H9 (cell line): Measurements from ENCODE around the gene ENPP7. TPM values are rescaled to one million over a fixed set of nuclear protein-coding genes. Genes with fewer than 3 reads are reported as not detected.

Source experiments
- DNase-seq: peaks from one replicate; pipeline ENCODE4 v3.0.0-alpha.2; 2017
- H2AFZ ChIP-seq: one replicate; pipeline ENCODE4 v1.6.1; 2013; ENCODE audit warnings: mild to moderate bottlenecking, low read length, control low read depth, moderate library complexity
- H2AK5ac ChIP-seq: 2 replicates; pipeline ENCODE4 v1.6.1; 2013; ENCODE audit warnings: low read length, control low read depth, mixed read lengths; ENCODE audit not compliant: insufficient read length
- H2BK120ac ChIP-seq: one replicate; pipeline ENCODE4 v1.6.1; 2013; ENCODE audit warnings: low read depth, mild to moderate bottlenecking, low read length, control low read depth, inconsistent platforms; ENCODE audit not compliant: poor library complexity, severe bottlenecking
- H2BK12ac ChIP-seq: 2 replicates; pipeline ENCODE4 v1.6.1; 2013; ENCODE audit warnings: low read length, control low read depth, mixed read lengths, low read depth; ENCODE audit not compliant: insufficient read length
- H2BK15ac ChIP-seq: 2 replicates; pipeline ENCODE4 v1.6.1; 2013; ENCODE audit warnings: low read depth, low read length, control low read depth
- H2BK20ac ChIP-seq: one replicate; pipeline ENCODE4 v1.6.1; 2013; ENCODE audit warnings: low read depth, mild to moderate bottlenecking, low read length, control low read depth, inconsistent platforms; ENCODE audit not compliant: poor library complexity, severe bottlenecking
- H2BK5ac ChIP-seq: 2 replicates; pipeline ENCODE4 v1.6.1; 2013; ENCODE audit warnings: low read length, control low read depth, mixed read lengths; ENCODE audit not compliant: insufficient read length
- H3K14ac ChIP-seq: 2 replicates; pipeline ENCODE4 v1.6.1; 2013; ENCODE audit warnings: low read length, control low read depth; ENCODE audit not compliant: insufficient read depth
- H3K18ac ChIP-seq: 2 replicates; pipeline ENCODE4 v1.6.1; 2013; ENCODE audit warnings: low read depth, mild to moderate bottlenecking, mixed read lengths, low read length, control low read depth; ENCODE audit not compliant: insufficient read length
- H3K23ac ChIP-seq: 2 replicates; pipeline ENCODE4 v1.6.1; 2013; ENCODE audit warnings: low read length, control low read depth, mixed read lengths, low read depth; ENCODE audit not compliant: insufficient read length
- H3K23me2 ChIP-seq: 2 replicates; pipeline ENCODE4 v1.6.1; 2013; ENCODE audit warnings: low read depth, mild to moderate bottlenecking, mixed read lengths, low read length, control low read depth; ENCODE audit not compliant: insufficient read length, poor library complexity, severe bottlenecking
- H3K27ac ChIP-seq: 2 replicates; pipeline ENCODE4 v1.5.1; 2013; ENCODE audit warnings: low read length, control low read depth, mixed read lengths, low read depth; ENCODE audit not compliant: insufficient read length
- H3K27me3 ChIP-seq: 2 replicates; pipeline ENCODE4 v1.6.1; 2013; ENCODE audit warnings: low read length, control low read depth, inconsistent platforms; ENCODE audit not compliant: insufficient read depth
- H3K4ac ChIP-seq: 2 replicates; pipeline ENCODE4 v1.6.1; 2013; ENCODE audit warnings: low read depth, mild to moderate bottlenecking, control low read depth, inconsistent platforms, low read length, moderate library complexity
- H3K4me1 ChIP-seq: 2 replicates; pipeline ENCODE4 v1.6.1; 2013; ENCODE audit warnings: low read length, control low read depth, inconsistent platforms; ENCODE audit not compliant: insufficient read depth
- H3K4me2 ChIP-seq: 2 replicates; pipeline ENCODE4 v1.6.1; 2013; ENCODE audit warnings: low read length, control low read depth, mixed read lengths; ENCODE audit not compliant: insufficient read length, insufficient read depth
- H3K56ac ChIP-seq: 2 replicates; pipeline ENCODE4 v1.6.1; 2013; ENCODE audit warnings: low read depth, mild to moderate bottlenecking, mixed read lengths, low read length, control low read depth; ENCODE audit not compliant: insufficient read length
- H3K79me1 ChIP-seq: 2 replicates; pipeline ENCODE4 v1.6.1; 2013; ENCODE audit warnings: low read depth, mild to moderate bottlenecking, moderate library complexity, low read length, control low read depth, inconsistent platforms; ENCODE audit not compliant: insufficient read depth, poor library complexity, severe bottlenecking
- H3K79me2 ChIP-seq: 2 replicates; pipeline ENCODE4 v1.6.1; 2013; ENCODE audit warnings: low read length, control low read depth, inconsistent platforms; ENCODE audit not compliant: insufficient read depth
- H3K9ac ChIP-seq: 2 replicates; pipeline ENCODE4 v1.6.1; 2013; ENCODE audit warnings: low read length, control low read depth, mixed read lengths; ENCODE audit not compliant: insufficient read length; ENCODE audit errors: extremely low read depth
- H3K9me3 ChIP-seq: one replicate; pipeline ENCODE4 v1.6.1; 2013; ENCODE audit warnings: low read depth, low read length, inconsistent platforms; ENCODE audit not compliant: control insufficient read depth
- H3T11ph ChIP-seq: one replicate; pipeline ENCODE4 v1.6.1; 2013; ENCODE audit warnings: mild to moderate bottlenecking, low read length, control low read depth, inconsistent platforms
- H4K20me1 ChIP-seq: one replicate; pipeline ENCODE4 v1.6.1; 2013; ENCODE audit not compliant: control insufficient read depth, insufficient read length, insufficient read depth
- H4K5ac ChIP-seq: 2 replicates; pipeline ENCODE4 v1.6.1; 2013; ENCODE audit warnings: low read depth, mild to moderate bottlenecking, mixed read lengths, low read length, control low read depth; ENCODE audit not compliant: insufficient read length
- H4K8ac ChIP-seq: replicated peaks from 2 replicates; pipeline ENCODE4 v1.6.1; 2013; ENCODE audit warnings: low read length, control low read depth, mixed read lengths, low read depth; ENCODE audit not compliant: insufficient read length
- H4K91ac ChIP-seq: 2 replicates; pipeline ENCODE4 v1.6.1; 2013; ENCODE audit warnings: low read depth, mild to moderate bottlenecking, moderate library complexity, mixed read lengths, low read length, control low read depth; ENCODE audit not compliant: insufficient read length
- H3K27ac Mint-ChIP-seq, 3 experiments: 2 replicates in 2 of 3; 3 replicates in 1 of 3; pipeline ENCODE4 v1.8.0; 2020 to 2021; ENCODE audit warnings: mixed read lengths in 3 of 3, mild to moderate bottlenecking in 1 of 3, moderate library complexity in 1 of 3
- H3K27me3 Mint-ChIP-seq: 2 replicates; pipeline ENCODE4 v1.8.0; 2021; ENCODE audit warnings: low read depth, mild to moderate bottlenecking, moderate library complexity, mixed read lengths
- H3K36me3 Mint-ChIP-seq, 3 experiments: 2 replicates in 2 of 3; 3 replicates in 1 of 3; pipeline ENCODE4 v1.8.0; 2020 to 2021; ENCODE audit warnings: low read depth in 3 of 3, mixed read lengths in 3 of 3; ENCODE audit not compliant: insufficient read depth in 1 of 3
- H3K4me1 Mint-ChIP-seq, 2 experiments: 2 replicates each; pipeline ENCODE4 v1.8.0; 2020; ENCODE audit warnings: mixed read lengths in 2 of 2
- H3K4me3 Mint-ChIP-seq, 2 experiments: 2 replicates in 1 of 2; 3 replicates in 1 of 2; pipeline ENCODE4 v1.8.0; 2020 to 2021; ENCODE audit warnings: mild to moderate bottlenecking in 2 of 2, mixed read lengths in 2 of 2, moderate library complexity in 1 of 2
- H3K9me3 Mint-ChIP-seq, 2 experiments: 2 replicates in 1 of 2; 3 replicates in 1 of 2; pipeline ENCODE4 v1.8.0; 2020; ENCODE audit warnings: mild to moderate bottlenecking in 2 of 2, mixed read lengths in 2 of 2, moderate library complexity in 1 of 2
- WGBS: extraction: QIAGEN DNeasy Blood & Tissue Kit; methylation state at CpG from one replicate; pipeline ENCODE4 v1.1.7; 2013; ENCODE audit warnings: missing lambda C conversion rate, low lambda C conversion rate, mixed read lengths; ENCODE audit not compliant: insufficient read length; ENCODE audit errors: extremely low coverage; 5-methylcytosine and 5-hydroxymethylcytosine counted together
- total RNA-seq: library from RNA; stranded (reverse); gene quantifications from 2 replicates; pipeline ENCODE4 v1.2.1, GENCODE V29; 2021
- TF ChIP-seq, protein P1 (sequence below): fragments of 200-600 bp; sonication (generic); conservative IDR thresholded peaks from 3 replicates; pipeline ENCODE4 v1.8.0; 2021; ENCODE audit warnings: antibody characterized with exemption, mild to moderate bottlenecking

ENPP7 gene
- total RNA-seq, 1 experiment from 2014 or later: not detected

DNA sequence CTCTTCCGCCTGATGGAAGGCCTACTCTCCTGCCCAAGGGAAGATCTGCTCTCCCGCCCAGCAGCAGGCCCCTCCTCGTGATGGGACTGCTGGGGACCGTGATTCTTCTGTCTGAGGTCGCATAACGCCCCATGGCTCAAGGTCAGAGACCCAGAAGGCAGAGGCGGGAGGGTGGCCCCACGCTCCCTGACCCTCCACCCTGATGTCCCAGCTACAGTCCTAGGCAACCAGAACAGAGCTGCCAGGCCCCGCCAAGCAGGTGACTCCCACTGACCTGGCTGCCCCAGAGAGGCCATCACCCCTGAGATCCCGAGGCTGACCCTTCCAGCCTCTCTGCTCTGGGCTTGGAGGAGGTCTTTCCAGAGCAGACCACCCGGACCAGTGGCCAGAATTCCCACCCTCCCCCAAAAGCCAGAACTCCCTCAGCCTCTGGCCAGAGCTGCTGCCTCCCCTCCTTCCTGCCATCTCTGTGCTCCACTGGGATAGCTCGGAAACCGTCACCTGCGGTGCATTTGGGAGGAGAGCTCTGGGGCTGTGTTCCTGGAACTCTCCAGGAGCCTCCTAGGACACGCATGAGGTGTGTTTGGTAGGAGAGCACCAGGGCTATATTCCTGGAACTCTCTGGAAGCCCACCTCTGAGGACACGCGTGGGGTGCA, 7.3 kb downstream of the ENPP7 start:
- Histone ChIP-seq H3K79me1 (no peaks in the 10 kb centered on the region), H2BK12ac (no peak overlapping the region), H3K27me3 (peaks cover 3% of the 10 kb centered on the region; the same call in 1 of the 2 replicates), H4K20me1 (no peaks in the 10 kb centered on the region), H3K27ac (no peak overlapping the region), H3K9ac (no peak overlapping the region), H2AFZ (no peak overlapping the region), H3K4ac (no peak overlapping the region), H3K23me2 (peaks cover 3% of the 10 kb centered on the region), H4K5ac (no peak overlapping the region), H2BK120ac (no peak overlapping the region), H2BK5ac (no peak overlapping the region), H3K23ac (no peak overlapping the region), H3K14ac (no peak overlapping the region), H2BK15ac (no peak overlapping the region), H3K9me3 (no peaks in the 10 kb centered on the region), H4K91ac (no peak overlapping the region), H2AK5ac (no peak overlapping the region), H2BK20ac (no peak overlapping the region), H3K18ac (no peak overlapping the region), H3K56ac (no peak overlapping the region), H4K8ac (no peak overlapping the region), H3T11ph (no peak overlapping the region), H3K4me1 (no peaks in the 10 kb centered on the region), H3K79me2 (no peaks in the 10 kb centered on the region), H3K4me2 (no peak overlapping the region)
- TF ChIP-seq, protein P1, sequence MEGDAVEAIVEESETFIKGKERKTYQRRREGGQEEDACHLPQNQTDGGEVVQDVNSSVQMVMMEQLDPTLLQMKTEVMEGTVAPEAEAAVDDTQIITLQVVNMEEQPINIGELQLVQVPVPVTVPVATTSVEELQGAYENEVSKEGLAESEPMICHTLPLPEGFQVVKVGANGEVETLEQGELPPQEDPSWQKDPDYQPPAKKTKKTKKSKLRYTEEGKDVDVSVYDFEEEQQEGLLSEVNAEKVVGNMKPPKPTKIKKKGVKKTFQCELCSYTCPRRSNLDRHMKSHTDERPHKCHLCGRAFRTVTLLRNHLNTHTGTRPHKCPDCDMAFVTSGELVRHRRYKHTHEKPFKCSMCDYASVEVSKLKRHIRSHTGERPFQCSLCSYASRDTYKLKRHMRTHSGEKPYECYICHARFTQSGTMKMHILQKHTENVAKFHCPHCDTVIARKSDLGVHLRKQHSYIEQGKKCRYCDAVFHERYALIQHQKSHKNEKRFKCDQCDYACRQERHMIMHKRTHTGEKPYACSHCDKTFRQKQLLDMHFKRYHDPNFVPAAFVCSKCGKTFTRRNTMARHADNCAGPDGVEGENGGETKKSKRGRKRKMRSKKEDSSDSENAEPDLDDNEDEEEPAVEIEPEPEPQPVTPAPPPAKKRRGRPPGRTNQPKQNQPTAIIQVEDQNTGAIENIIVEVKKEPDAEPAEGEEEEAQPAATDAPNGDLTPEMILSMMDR: no peak
- Mint-ChIP-seq H3K4me1 (peaks cover 0 to 8% of the 10 kb centered on the region in 2 experiments; a peak in 1 of 4 replicates), H3K36me3 (no peaks in the 10 kb centered on the region; a peak in 1 of 7 replicates), H3K9me3 (no peaks in the 10 kb centered on the region; a peak in 1 of 5 replicates), H3K4me3 (no peak overlapping the region), H3K27ac (no peak overlapping the region), H3K27me3 (peaks cover 69% of the 10 kb centered on the region)
- no CpG with 5 or more reads among the region's 17 CpGs for WGBS
- no peak for DNase-seq
